Dendritic cell treated with granulocyte-macrophage colony-stimulating factor and Interleukin-4, amounts not matched to agents 40 ng/mL and 50 ng/mL, for 4 days (primary cell): Measurements from ENCODE around the gene OSER1.

ENCODE experiments used
- H3K27ac Mint-ChIP-seq: one replicate; pipeline ENCODE4 v1.8.0; 2022; ENCODE audit warnings: mild to moderate bottlenecking, mixed read lengths
- H3K27me3 Mint-ChIP-seq: one replicate; pipeline ENCODE4 v1.8.0; 2022; ENCODE audit warnings: mild to moderate bottlenecking, mixed read lengths
- H3K36me3 Mint-ChIP-seq: one replicate; pipeline ENCODE4 v1.8.0; 2022; ENCODE audit warnings: low read depth, mixed read lengths
- H3K4me1 Mint-ChIP-seq: one replicate; pipeline ENCODE4 v1.8.0; 2022; ENCODE audit warnings: low read depth, mixed read lengths
- H3K4me3 Mint-ChIP-seq: one replicate; pipeline ENCODE4 v1.8.0; 2022; ENCODE audit warnings: mild to moderate bottlenecking, moderate library complexity, mixed read lengths
- H3K9me3 Mint-ChIP-seq: one replicate; pipeline ENCODE4 v1.8.0; 2022; ENCODE audit warnings: mixed read lengths
- intact Hi-C: fragments of 100-400 bp; cut with micrococcal nuclease; formaldehyde crosslinking; loops from one replicate; pipeline ENCODE4 v1.15.0; 2022

The OSER1 gene

DNA sequence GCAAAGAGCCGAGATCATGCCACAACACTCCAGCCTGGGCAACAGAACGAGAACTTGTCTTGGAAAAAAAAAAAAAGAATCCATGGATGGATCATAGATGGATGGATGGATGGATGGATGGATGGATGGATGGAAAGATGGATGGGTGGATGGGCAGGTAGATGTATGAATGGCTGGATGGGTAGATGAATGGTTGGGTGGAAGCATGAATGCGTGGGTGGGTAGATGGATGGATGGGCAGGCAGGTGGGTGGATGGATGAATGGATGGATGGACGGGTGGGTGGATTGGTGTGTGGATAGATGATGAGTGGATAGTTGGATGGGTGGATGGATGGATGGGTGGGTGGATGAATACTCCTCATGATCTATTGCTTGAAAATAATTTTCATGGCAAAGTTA lies 25.0 kb downstream of the OSER1 start:
- intact Hi-C loops = no loop called here
- peaks cover 57% of the 10 kb centered on the region for H3K27me3 Mint-ChIP-seq
- H3K36me3 Mint-ChIP-seq = no peaks in the 10 kb centered on the region
- H3K4me1 Mint-ChIP-seq = peaks cover 21% of the 10 kb centered on the region
- no peak overlapping the region for H3K4me3 Mint-ChIP-seq
- H3K9me3 Mint-ChIP-seq = no peaks in the 10 kb centered on the region
- no peak overlapping the region for H3K27ac Mint-ChIP-seq

- H3K9me3 Mint-ChIP-seq = no peaks in the 10 kb centered on the region
- intact Hi-C loops = no loop called here
- peaks cover 13% of the 10 kb centered on the region for H3K4me1 Mint-ChIP-seq
- H3K27me3 Mint-ChIP-seq = peaks cover 53% of the 10 kb centered on the region
- H3K4me3 Mint-ChIP-seq = no peak overlapping the region
- no peak overlapping the region for H3K27ac Mint-ChIP-seq
- H3K36me3 Mint-ChIP-seq = no peaks in the 10 kb centered on the region
Measured at GRCh38 chr20:44183282-44183681, 27.3 kb downstream of the OSER1 start.

DNA sequence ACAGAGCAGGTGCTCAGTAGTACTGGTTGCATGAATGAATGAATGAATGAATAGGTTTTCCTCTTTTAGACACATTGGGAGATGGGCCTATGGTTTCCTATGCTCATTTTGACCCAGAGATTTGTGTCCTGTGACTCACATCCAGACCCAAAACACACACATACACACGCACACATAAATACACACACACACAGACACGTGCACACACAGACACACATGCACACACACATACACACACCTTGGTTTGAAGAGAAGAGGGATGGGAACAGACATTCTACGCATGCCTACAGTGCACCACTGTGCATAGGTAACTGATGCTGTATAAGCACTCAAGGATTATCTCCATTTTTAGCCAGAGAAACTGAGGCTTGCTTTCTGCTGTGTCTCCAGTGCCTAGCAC lies 27.7 kb downstream of the OSER1 start:
- no peaks in the 10 kb centered on the region for H3K36me3 Mint-ChIP-seq
- no peaks in the 10 kb centered on the region for H3K9me3 Mint-ChIP-seq
- H3K27me3 Mint-ChIP-seq = peaks cover 49% of the 10 kb centered on the region
- H3K27ac Mint-ChIP-seq = no peak overlapping the region
- H3K4me3 Mint-ChIP-seq = no peak overlapping the region
- intact Hi-C loops = no loop called here
- H3K4me1 Mint-ChIP-seq = peaks cover 9% of the 10 kb centered on the region

DNA sequence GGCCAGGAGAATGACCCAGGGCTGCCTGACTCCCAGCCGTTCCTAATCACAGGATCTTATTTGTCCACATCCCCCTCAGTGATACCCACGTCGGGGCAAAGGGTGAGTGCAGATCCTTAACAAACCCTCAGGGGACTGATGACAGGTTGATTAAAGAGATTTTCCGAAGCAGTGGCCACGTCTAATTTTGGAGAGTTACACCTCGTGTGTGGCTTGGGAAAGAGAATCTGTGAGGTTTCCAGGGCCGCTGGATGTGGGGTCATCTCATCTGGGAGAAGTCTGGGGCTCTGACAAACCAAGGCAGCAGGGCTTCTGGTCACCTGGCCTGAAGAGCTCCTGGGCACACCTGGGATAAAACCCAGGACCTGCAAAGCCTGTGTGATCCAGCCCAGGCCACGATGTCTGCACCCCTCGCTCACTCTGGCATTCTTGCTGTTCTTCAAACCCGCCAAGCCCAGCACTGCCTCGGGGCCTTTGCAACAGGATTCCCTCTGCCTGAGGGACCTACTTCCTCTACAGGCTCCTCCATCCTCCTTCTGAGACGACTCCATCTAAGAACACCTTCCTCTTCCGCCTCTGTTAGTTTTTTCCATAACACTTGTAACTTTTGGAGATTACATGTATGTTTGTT lies 28.3 kb downstream of the OSER1 start:
- Mint-ChIP-seq H3K27me3 (peaks cover 43% of the 10 kb centered on the region), H3K27ac (no peak overlapping the region), H3K4me3 (no peak overlapping the region), H3K9me3 (no peaks in the 10 kb centered on the region), H3K4me1 (peaks cover 2% of the 10 kb centered on the region), H3K36me3 (no peaks in the 10 kb centered on the region)
- intact Hi-C loops = no loop called here

DNA sequence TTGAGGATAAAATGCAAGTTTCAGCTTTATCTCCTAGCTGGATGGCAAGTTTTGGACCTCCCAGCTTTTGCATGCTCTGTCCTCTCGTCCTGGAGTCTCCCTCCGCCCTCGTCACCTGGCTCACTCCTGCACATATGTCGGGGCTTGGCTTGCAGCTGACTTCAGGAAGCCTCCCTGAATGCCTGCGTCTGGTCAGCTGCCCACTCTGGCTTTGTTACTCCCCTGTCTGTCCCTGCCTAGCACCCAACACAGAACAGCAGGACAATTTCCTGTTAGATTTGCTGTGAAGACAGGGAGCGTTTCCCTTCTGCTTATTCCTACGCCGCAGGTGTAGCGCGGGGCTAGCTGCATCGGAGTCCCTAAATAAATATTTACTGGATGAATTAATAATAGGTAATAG lies 29.0 kb downstream of the OSER1 start:
- peaks cover 36% of the 10 kb centered on the region for H3K27me3 Mint-ChIP-seq
- intact Hi-C loops = no loop called here
- H3K9me3 Mint-ChIP-seq = no peaks in the 10 kb centered on the region
- no peak overlapping the region for H3K27ac Mint-ChIP-seq
- H3K36me3 Mint-ChIP-seq = no peaks in the 10 kb centered on the region
- no peaks in the 10 kb centered on the region for H3K4me1 Mint-ChIP-seq
- H3K4me3 Mint-ChIP-seq = no peak overlapping the region

DNA sequence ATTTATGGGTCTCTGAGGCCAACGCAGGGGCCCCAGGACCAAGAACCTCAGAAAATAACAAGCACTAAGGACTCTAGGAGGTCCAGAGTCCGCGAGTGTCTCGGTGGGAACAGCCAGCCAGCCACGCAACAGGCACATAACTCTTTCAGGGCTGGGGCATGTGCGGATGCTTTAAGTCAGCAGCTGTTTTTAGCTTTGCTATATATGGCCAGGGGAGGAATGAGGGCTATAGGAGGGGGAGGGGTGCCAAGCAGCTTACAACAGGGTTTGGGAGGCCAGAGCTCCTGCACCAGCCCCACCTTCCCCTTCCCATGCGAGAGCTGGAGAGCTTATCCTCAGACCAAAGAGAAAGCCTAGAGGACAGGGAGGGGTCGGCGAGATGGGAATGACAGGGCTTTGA lies 29.8 kb downstream of the OSER1 start:
- no peaks in the 10 kb centered on the region for H3K9me3 Mint-ChIP-seq
- no peaks in the 10 kb centered on the region for H3K36me3 Mint-ChIP-seq
- no peak overlapping the region for H3K4me3 Mint-ChIP-seq
- H3K4me1 Mint-ChIP-seq = no peaks in the 10 kb centered on the region
- intact Hi-C loops = no loop called here
- no peak overlapping the region for H3K27ac Mint-ChIP-seq
- H3K27me3 Mint-ChIP-seq = peaks cover 32% of the 10 kb centered on the region

DNA sequence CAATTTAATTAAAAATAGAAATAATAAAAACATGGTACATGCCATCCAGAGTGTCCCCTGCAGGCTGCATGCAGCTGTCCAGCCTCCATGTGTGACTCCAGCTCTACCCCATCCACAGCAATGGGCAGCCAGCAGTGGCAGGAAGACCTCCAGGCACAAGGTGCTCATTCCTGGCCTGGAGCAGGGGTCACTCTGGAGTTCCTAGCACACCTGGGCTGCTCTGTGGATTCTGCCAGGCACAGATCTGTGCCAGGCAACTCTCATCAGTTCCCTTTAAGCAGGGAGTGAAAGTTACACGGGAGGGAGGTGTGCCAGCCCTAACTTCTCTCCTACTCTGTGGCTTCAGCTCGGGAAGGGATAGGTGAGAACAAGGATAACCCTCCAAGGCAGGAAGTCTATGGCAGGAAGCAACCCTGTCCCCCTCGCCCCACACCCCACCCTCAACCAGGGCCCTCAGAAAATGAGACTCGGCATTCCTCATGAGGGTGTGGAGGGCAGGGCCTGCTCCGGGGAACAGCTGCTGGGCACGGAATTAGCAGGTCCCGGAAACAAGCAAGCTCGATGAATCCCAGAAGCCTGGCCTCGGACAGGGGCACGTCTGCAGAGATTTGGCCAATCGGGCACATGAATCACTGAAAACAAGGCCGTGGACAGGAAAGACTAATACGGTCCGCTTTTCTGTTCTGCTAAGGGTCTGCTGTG lies 33.6 kb downstream of the OSER1 start:
- Mint-ChIP-seq H3K4me3 (no peak overlapping the region), H3K27me3 (peaks cover 22% of the 10 kb centered on the region), H3K9me3 (no peaks in the 10 kb centered on the region), H3K4me1 (no peaks in the 10 kb centered on the region), H3K36me3 (no peaks in the 10 kb centered on the region), H3K27ac (no peak overlapping the region)
- intact Hi-C loops = no loop called here

DNA sequence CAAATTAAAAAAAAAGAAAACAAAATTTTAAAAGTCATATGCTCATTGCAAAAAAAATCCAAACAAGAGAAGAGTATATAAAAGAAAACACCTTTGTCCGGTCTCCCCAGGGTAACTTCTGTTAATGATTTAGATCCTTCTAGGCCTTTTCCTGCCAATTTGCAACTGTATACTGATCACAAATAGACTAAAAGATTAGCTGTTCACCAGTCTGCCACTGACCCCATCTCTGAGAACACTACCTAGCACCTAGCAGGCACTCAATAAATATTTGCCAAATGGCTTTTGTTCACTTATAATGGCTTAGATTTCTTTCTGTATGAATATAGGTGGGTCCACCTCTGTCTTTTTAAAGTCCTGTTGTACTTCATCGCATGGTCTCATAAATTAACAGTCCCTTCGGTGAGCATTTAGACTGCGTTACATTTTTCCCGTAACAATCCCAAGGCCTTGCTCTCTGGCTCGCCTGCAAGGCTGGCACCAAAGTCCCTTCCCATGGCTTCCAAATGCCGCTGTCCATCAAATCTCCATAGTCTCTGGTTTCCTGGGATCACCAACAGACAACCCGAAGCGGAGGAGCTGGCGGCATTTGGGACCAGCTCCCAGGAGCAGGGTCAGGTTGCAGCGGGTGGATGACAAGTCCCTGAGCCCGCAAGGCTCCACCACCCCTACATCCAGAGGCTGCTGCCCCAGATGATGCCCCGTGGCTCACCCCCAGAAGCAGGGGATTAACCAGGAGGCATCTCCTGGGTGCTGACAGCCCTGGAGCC lies 35.4 kb downstream of the OSER1 start:
- H3K4me1 Mint-ChIP-seq = no peaks in the 10 kb centered on the region
- H3K4me3 Mint-ChIP-seq = no peak overlapping the region
- no peak overlapping the region for H3K27ac Mint-ChIP-seq
- peaks cover 24% of the 10 kb centered on the region for H3K27me3 Mint-ChIP-seq
- no peaks in the 10 kb centered on the region for H3K36me3 Mint-ChIP-seq
- H3K9me3 Mint-ChIP-seq = no peaks in the 10 kb centered on the region
- intact Hi-C loops = no loop called here

DNA sequence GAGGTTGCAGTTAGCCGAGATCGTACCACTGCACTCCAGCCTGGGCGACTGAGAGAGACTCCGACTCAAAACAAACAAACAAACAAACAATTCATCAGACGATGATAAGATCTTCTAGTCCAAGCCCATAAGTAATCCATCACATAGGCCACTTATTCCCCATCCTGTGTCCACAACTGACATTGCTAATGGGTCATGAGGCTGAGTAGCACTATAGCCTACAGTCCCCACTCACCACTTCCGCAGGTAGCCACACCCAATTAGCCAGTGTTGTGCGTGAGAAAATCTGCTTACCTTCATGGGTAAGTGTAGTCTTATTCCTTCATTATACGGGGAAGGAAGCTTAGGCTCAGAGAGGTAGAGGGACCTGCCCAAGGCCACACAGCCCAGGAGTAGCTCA lies 36.7 kb downstream of the OSER1 start:
- intact Hi-C loops = no loop called here
- H3K27ac Mint-ChIP-seq = no peak overlapping the region

DNA sequence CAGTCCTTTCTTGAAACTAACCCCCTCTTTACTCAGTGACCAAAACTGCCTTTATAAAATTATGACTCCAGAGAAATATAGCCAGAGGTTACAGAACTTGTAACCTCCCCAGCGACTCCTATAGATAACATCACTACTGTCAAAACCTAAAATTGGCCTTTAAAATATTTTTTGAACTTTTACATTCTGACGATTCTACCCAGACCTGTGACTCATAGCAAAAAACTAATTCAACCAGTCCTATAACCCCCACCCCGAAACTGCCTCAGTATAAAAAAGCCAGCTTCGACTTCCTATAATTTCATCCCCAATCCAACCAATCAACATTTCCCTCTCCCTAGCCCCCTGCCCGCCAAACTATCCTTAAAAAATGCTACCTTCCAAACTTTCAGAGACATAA lies 37.5 kb downstream of the OSER1 start:
- Mint-ChIP-seq H3K27ac (no peak overlapping the region), H3K4me1 (no peaks in the 10 kb centered on the region), H3K9me3 (no peaks in the 10 kb centered on the region), H3K36me3 (no peaks in the 10 kb centered on the region), H3K27me3 (peaks cover 31% of the 10 kb centered on the region), H3K4me3 (no peak overlapping the region)
- intact Hi-C loops = no loop called here

More for the DNA sequence above, 36.7 kb downstream of the OSER1 start:
- peaks cover 31% of the 10 kb centered on the region for H3K27me3 Mint-ChIP-seq
- no peaks in the 10 kb centered on the region for H3K4me1 Mint-ChIP-seq
- no peaks in the 10 kb centered on the region for H3K36me3 Mint-ChIP-seq
- H3K4me3 Mint-ChIP-seq = no peak overlapping the region
- H3K9me3 Mint-ChIP-seq = no peaks in the 10 kb centered on the region

DNA sequence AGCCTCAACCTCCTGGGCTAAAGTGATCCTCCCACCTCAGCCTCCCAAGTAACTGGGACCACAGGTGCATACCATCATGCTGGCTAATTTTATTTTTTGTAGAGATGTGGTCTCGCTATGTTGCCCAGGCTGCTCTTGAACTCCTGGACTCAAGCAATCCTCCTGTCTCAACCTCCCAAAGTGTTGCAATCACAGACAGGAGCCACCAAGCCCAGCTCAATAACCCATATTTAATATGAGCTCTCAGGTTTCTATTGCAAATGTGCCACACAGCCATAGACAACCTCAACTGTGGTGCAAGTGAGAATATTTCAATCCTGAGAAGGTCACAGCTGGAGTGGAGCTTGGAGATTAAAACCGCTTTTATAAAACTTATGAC lies 38.0 kb downstream of the OSER1 start:
- H3K27me3 Mint-ChIP-seq = peaks cover 31% of the 10 kb centered on the region
- intact Hi-C loops = no loop called here
- no peak overlapping the region for H3K4me3 Mint-ChIP-seq
- H3K36me3 Mint-ChIP-seq = no peaks in the 10 kb centered on the region
- no peak overlapping the region for H3K27ac Mint-ChIP-seq
- H3K4me1 Mint-ChIP-seq = no peaks in the 10 kb centered on the region
- no peaks in the 10 kb centered on the region for H3K9me3 Mint-ChIP-seq

GRCh38 chr20:44171775-44172571 lies 38.6 kb downstream of the OSER1 start:
- intact Hi-C loops = no loop called here
- no peaks in the 10 kb centered on the region for H3K9me3 Mint-ChIP-seq
- H3K4me3 Mint-ChIP-seq = no peak overlapping the region
- H3K4me1 Mint-ChIP-seq = no peaks in the 10 kb centered on the region
- peaks cover 31% of the 10 kb centered on the region for H3K27me3 Mint-ChIP-seq
- no peaks in the 10 kb centered on the region for H3K36me3 Mint-ChIP-seq
- H3K27ac Mint-ChIP-seq = no peak overlapping the region

GRCh38 chr20:44170816-44171410 lies 39.7 kb downstream of the OSER1 start:
- Mint-ChIP-seq H3K27me3 (peaks cover 35% of the 10 kb centered on the region), H3K9me3 (no peaks in the 10 kb centered on the region), H3K4me3 (no peak overlapping the region), H3K36me3 (no peaks in the 10 kb centered on the region), H3K4me1 (no peaks in the 10 kb centered on the region), H3K27ac (no peak overlapping the region)
- intact Hi-C loops = no loop called here
